ENCODE data around the gene MKX. TPM values are rescaled to one million over a fixed set of nuclear protein-coding genes. Genes with fewer than 3 reads are reported as not detected.

Gene MKX
- total RNA-seq, 1 experiment from 2014 or later: 0.38 TPM

DNA sequence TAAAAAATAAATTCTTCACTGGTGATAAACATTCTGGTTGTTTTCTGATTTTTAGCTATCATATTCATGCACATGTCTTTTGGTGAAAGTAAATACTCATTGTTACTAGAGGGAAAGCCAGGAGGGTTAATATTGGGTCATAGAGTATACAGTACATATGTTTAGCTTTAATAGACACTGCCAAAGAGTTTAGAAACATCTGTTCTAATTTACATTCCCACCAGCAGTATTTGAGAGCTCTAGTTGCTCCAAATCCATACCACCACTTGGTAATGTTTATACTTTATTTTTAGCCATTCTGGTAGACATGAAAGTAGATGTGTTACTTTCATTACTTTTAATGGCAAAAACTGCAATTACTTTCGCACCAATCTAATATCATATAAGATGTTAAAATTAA is 108.8 kb downstream of the MKX start:
- Histone ChIP-seq H3K27me3 (ENCODE audit: control insufficient read depth, insufficient read depth, low read length) (no peaks in the 10 kb centered on the region), H3K36me3 (replicated peaks; ENCODE audit: control insufficient read depth, insufficient read depth, low read length) (no peaks in the 10 kb centered on the region)
- no peak for DNase-seq

DNA sequence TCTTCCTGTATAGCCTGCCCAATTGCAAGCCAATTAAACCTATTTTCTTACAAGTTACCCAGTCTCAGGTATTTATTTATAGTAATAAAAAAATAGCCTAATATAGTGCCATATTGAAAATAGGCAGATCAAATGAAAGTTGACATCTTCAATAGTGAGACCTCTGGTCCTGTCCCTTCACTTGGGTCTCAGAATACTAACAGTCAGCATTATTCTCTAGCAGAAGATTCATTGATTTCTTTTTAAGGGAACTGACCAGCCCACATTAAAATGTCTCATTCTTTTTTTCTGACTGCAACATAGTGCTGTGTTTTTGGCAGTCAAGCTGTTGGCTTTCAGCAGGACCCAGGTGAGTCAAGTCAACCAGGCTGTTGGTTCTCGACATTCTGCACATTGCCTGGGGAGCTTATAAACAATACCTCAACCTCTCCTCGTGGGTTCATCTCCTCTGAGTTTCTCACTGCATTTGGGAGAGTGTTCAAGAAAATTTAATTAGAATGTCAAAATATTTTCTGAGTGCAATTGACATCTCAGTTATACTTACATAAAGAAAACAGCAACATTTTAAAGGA is 109.8 kb downstream of the MKX start:
- H3K27me3 ChIP-seq (ENCODE audit: control insufficient read depth, insufficient read depth, low read length): no peaks in the 10 kb centered on the region
- H3K4me3 ChIP-seq (ENCODE audit: insufficient read depth, low read depth, low read length): no peak overlapping the region
- H3K36me3 ChIP-seq (replicated peaks; ENCODE audit: control insufficient read depth, insufficient read depth, low read length): no peaks in the 10 kb centered on the region
- no peak for DNase-seq

More for the DNA sequence above, 108.8 kb downstream of the MKX start:
- no peak overlapping the region for H3K4me3 ChIP-seq (ENCODE audit: insufficient read depth, low read depth, low read length)

DNA sequence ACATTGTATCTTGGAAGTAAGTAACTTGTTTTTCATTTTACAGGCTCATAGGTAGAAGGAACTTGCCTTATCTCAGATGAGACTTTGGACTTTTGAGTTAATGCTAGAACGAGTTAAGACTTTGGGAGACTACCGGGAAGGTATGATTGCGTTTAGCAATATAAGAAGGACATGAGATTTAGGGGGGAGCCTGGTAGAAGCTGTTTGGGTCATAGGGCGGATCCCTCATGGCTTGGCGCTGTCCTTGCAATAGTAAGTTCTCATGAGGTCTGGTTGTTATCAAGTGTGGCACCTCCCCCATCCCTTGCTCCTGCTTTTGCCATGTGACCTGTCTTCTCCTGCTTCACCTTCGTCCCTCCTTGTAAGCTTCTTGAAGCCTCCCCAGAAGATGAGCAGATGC is 110.3 kb downstream of the MKX start:
- Histone ChIP-seq H3K27me3 (ENCODE audit: control insufficient read depth, insufficient read depth, low read length) (no peaks in the 10 kb centered on the region), H3K36me3 (replicated peaks; ENCODE audit: control insufficient read depth, insufficient read depth, low read length) (no peaks in the 10 kb centered on the region), H3K4me3 (ENCODE audit: insufficient read depth, low read depth, low read length) (no peak overlapping the region)
- DNase-seq: no peak

DNA sequence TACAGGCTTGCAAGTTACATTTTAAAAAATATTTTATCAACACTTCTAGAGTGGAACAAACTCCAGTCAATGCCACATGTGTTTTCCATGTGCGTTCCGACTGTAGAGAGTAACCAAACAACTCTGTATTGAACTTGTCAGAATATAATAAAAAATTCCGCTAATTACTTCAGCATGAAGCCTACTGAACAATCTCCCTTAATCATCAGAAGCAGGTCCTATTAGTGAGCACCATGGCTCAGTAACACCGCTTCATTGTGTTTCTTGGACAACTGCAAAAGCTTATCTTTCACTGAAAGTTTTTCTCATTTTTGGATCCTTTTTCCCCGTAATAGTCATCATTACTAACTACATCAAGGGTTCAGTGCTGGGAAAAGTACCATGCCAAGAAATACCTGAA is 117.0 kb downstream of the MKX start:
- no peaks in the 10 kb centered on the region for H3K36me3 ChIP-seq (replicated peaks; ENCODE audit: control insufficient read depth, insufficient read depth, low read length)
- DNase-seq: no peak
- H3K4me3 ChIP-seq (ENCODE audit: insufficient read depth, low read depth, low read length): no peak overlapping the region
- H3K27me3 ChIP-seq (ENCODE audit: control insufficient read depth, insufficient read depth, low read length): no peaks in the 10 kb centered on the region

DNA sequence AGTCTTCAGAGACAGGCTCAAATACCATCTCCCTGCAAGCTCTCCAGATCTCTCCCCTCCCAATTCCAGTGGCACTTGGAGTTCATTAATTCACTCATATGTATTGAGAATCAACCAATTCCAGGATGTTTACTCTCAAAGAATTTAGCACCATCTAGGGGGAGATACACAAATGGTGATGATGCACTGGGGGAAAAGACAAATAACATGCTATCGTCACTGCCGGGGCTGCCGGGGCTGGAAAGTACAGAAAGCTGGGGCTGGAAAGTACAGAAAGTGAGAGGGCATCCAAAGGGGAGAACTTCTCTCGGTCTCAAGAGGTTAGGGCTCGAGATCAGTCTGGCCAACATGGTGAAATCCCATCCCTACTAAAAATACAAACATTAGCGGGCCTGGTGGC is 118.7 kb downstream of the MKX start:
- Histone ChIP-seq H3K36me3 (replicated peaks; ENCODE audit: control insufficient read depth, insufficient read depth, low read length) (no peaks in the 10 kb centered on the region), H3K4me3 (ENCODE audit: insufficient read depth, low read depth, low read length) (no peak overlapping the region), H3K27me3 (ENCODE audit: control insufficient read depth, insufficient read depth, low read length) (no peaks in the 10 kb centered on the region)
- DNase-seq: no peak

DNA sequence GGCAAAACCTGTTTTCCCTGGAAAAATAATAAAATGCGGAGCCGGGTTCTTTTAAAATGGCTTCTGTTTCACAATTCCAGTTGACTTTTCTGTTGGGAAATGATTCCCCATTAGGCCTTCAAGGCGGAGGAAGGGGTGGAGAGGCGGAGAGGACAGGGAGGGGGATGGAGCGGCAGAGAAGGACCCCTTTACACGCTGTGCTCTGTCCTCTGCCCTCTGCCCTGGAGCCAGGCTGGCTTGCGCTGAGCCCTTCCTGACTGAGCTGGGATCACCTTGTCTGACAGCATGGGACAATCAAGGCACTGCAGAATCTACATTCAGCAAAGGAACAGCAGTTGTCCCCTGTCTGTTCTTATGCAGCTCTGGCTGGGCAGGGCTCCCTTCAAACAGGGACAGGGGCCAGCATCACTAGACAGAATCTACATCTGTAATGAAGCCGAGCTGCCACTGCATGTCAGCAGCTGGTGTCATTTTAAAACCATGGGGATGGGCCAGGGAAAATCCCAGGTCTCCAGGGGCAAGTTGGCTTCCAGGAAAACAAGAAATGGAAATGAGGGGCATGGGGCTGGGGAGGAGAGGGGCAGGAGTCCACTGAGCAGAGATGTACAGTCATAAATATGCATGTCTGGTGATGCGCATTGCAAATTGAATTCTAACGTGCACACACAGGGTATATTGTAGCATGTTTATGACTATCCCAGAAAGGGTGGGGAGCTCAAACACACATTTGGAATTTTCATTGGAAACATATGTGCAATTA is 120.0 kb downstream of the MKX start:
- H3K36me3 ChIP-seq (replicated peaks; ENCODE audit: control insufficient read depth, insufficient read depth, low read length): no peaks in the 10 kb centered on the region
- DNase-seq: peak; percentile 33
- H3K4me3 ChIP-seq (ENCODE audit: insufficient read depth, low read depth, low read length): peak overlapping the region; percentile 25; the same call in 1 of the 2 replicates

DNA sequence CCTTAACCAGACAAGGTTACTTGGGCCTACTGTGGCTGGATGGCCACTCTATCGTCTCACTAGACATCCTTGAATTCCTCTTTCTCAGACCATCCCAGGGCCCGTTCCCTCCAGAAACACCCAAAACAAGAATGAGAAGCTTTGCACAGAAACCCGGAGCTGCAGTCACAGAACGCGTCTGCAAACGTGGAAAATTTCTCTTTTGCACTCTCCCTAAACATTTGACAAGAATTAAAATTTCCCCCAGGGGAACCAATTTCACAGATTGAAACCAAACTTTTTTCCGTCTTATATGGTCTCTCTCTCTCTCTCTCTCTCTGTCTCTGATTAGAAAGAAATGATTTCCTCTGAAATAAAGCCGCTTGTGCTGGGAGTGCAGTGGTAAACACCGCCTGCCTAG is 120.7 kb downstream of the MKX start:
- Histone ChIP-seq H3K36me3 (replicated peaks; ENCODE audit: control insufficient read depth, insufficient read depth, low read length) (no peaks in the 10 kb centered on the region), H3K4me3 (ENCODE audit: insufficient read depth, low read depth, low read length) (peak overlapping the region; percentile 25; the same call in 1 of the 2 replicates), H3K27me3 (ENCODE audit: control insufficient read depth, insufficient read depth, low read length) (no peaks in the 10 kb centered on the region)
- DNase-seq: no peak

More for the DNA sequence above, 120.0 kb downstream of the MKX start:
- no peaks in the 10 kb centered on the region for H3K27me3 ChIP-seq (ENCODE audit: control insufficient read depth, insufficient read depth, low read length)

Other genes starting within 250 kb of the MKX start
- gene RAB18, start 241.5 kb downstream of the MKX start, total RNA-seq (2014; rRNA removed; shearing (Covaris generic)): 33.3 and 35.3 TPM in 2 replicates